ENCODE results near the gene PAFAH2. TPM values are rescaled to one million over a fixed set of nuclear protein-coding genes. Genes with fewer than 3 reads are reported as not detected.
A peak's percentile ranks its signal among the peaks of the same experiment; 100 is the strongest.

PAFAH2 gene
- total and polyA plus RNA-seq, 2 of the 13 experiments (the other 11 are each of a cell fraction or from before 2014, with no cell fraction given), result 6.9 to 9.4 TPM

DNA sequence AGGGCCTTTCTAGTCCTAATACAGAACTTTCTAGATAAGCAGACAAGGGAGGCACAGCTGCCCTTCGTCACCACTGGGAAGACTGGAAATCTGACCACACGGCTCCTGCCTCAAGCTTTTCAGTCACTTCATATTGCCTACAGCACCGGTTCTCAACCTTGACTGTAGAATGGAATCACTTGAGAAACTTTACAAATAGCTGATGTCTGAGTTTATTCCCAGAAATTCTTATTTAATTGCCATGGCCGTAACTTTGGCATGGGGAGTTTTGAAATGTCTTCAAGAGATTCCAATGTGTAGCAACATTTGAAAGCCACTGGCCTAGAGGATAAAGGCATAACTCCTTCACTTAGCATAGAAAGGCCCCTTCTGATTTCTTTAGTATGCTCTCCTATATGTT is 49.2 kb downstream of the PAFAH2 start:
- Histone ChIP-seq H2AFZ (ENCODE audit: low read length) (no peak overlapping the region), H3K4me3 (replicated peaks in 1 of 3; ENCODE audit: insufficient read depth in 1 of 3, low read depth in 2 of 3, low read length in 3 of 3) (no peak overlapping the region), H3K4me1 (ENCODE audit: insufficient read depth, low read length) (no peaks in the 10 kb centered on the region), H4K20me1 (ENCODE audit: insufficient read depth, low read length) (no peaks in the 10 kb centered on the region), H3K79me2 (ENCODE audit: insufficient read depth, low read length) (no peaks in the 10 kb centered on the region), H3K4me2 (ENCODE audit: low read depth, low read length) (no peak overlapping the region), H3K27me3 (ENCODE audit: control insufficient read depth in 1 of 2, insufficient read depth in 2 of 2, low read length in 2 of 2) (no peaks in the 10 kb centered on the region), H3K36me3 (replicated peaks in 1 of 2; ENCODE audit: control insufficient read depth in 1 of 2, insufficient read depth in 2 of 2, low read length in 2 of 2) (no peaks in the 10 kb centered on the region), H3K27ac (ENCODE audit: extremely low read length, insufficient read depth, low read length) (no peak overlapping the region), H3K9ac (ENCODE audit: insufficient read depth, low read depth, low read length) (no peak overlapping the region), H3K9me3 (ENCODE audit: low read length) (no peaks in the 10 kb centered on the region)
- no TSS peak for BruUV-seq (replicated peaks)
- in situ Hi-C loops (cut with HindIII; ENCODE audit: extremely low pct_ligation_motif_present, low pct_unique_long_range_greater_than_20kb), result no loop called here
- no peak for DNase-seq (ENCODE audit: low spot score)
- ATAC-seq, result no peak
- intact Hi-C loops (cut with micrococcal nuclease; ENCODE audit: unreplicated experiment), result no loop called here
- TF ChIP-seq HIVEP1 (CRISPR knock-in tag; IDR thresholded peaks at IDR 0.05) (no peak), ZNF264 (CRISPR knock-in tag; IDR thresholded peaks at IDR 0.05) (no peak), ETV6 (CRISPR knock-in tag; conservative IDR thresholded peaks at IDR 0.05) (no peak), HOXA5 (CRISPR knock-in tag; IDR thresholded peaks at IDR 0.05) (no peak)
- ChIA-PET CTCF (ENCODE audit: low intra/inter-chr PET ratio, low total read pairs) (no interaction called here), POLR2A (no interaction called here)
- 58% methylated on average over 4 of the region's 4 CpGs for WGBS (ENCODE audit: low lambda C conversion rate)
- no peak for FAIRE-seq

DNA sequence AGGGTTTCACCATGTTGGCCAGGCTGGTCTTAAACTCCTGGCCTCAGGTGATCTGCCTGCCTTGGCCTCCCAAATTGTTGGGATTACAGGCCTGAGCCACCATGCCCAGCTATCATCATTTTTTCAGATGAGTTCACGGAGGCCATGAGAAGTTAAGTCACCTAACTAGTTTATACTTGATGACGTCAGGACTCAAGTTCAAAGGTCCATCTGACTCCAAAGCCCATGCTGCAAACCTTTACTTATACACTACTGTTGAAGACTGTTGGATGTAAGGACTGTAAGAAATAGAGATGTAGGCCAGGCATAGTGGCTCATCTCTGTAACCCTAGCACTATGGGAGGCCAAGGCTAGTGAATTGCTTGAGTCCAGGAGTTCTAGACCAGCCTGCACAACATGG is 50.8 kb downstream of the PAFAH2 start:
- Histone ChIP-seq H3K4me2 (ENCODE audit: low read depth, low read length) (no peak overlapping the region), H3K27ac (ENCODE audit: extremely low read length, insufficient read depth, low read length) (no peak overlapping the region), H3K36me3 (replicated peaks in 1 of 2; ENCODE audit: control insufficient read depth in 1 of 2, insufficient read depth in 2 of 2, low read length in 2 of 2) (no peaks in the 10 kb centered on the region), H3K9me3 (ENCODE audit: low read length) (no peaks in the 10 kb centered on the region), H3K4me3 (replicated peaks in 1 of 3; ENCODE audit: insufficient read depth in 1 of 3, low read depth in 2 of 3, low read length in 3 of 3) (no peak overlapping the region), H3K9ac (ENCODE audit: insufficient read depth, low read depth, low read length) (no peak overlapping the region), H3K27me3 (ENCODE audit: control insufficient read depth in 1 of 2, insufficient read depth in 2 of 2, low read length in 2 of 2) (no peaks in the 10 kb centered on the region), H2AFZ (ENCODE audit: low read length) (no peak overlapping the region), H3K79me2 (ENCODE audit: insufficient read depth, low read length) (no peaks in the 10 kb centered on the region), H4K20me1 (ENCODE audit: insufficient read depth, low read length) (no peaks in the 10 kb centered on the region), H3K4me1 (ENCODE audit: insufficient read depth, low read length) (no peaks in the 10 kb centered on the region)
- WGBS (ENCODE audit: low lambda C conversion rate), result 8% methylated on average over 2 of the region's 2 CpGs
- BruUV-seq (replicated peaks), result no TSS peak
- no peak for ATAC-seq
- in situ Hi-C loops (cut with HindIII; ENCODE audit: extremely low pct_ligation_motif_present, low pct_unique_long_range_greater_than_20kb) (no loop called here), intact Hi-C loops (cut with micrococcal nuclease; ENCODE audit: unreplicated experiment) (no loop called here)
- no peak for FAIRE-seq
- ChIA-PET CTCF (ENCODE audit: low intra/inter-chr PET ratio, low total read pairs) (no interaction called here), POLR2A (no interaction called here)
- DNase-seq (ENCODE audit: low spot score), result peak; percentile 12
- TF ChIP-seq, protein P1, sequence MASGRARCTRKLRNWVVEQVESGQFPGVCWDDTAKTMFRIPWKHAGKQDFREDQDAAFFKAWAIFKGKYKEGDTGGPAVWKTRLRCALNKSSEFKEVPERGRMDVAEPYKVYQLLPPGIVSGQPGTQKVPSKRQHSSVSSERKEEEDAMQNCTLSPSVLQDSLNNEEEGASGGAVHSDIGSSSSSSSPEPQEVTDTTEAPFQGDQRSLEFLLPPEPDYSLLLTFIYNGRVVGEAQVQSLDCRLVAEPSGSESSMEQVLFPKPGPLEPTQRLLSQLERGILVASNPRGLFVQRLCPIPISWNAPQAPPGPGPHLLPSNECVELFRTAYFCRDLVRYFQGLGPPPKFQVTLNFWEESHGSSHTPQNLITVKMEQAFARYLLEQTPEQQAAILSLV (CRISPR knock-in tag; IDR thresholded peaks at IDR 0.05; ENCODE audit: borderline replicate concordance), result no peak
- TF ChIP-seq ATF7 (IDR thresholded peaks at IDR 0.05), result peak; percentile 93
- no peak for TF ChIP-seq ATF7 (CRISPR knock-in tag; IDR thresholded peaks at IDR 0.05)
- peak; percentile 62; the same call in 1 of the 2 replicates for TF ChIP-seq ZBTB21 (CRISPR knock-in tag; IDR thresholded peaks at IDR 0.05)
- TF ChIP-seq ZNF75D (CRISPR knock-in tag; IDR thresholded peaks at IDR 0.05; ENCODE audit: borderline replicate concordance), result no peak
- TF ChIP-seq KDM4B (CRISPR knock-in tag; IDR thresholded peaks at IDR 0.05), result no peak
- no peak for TF ChIP-seq SP5 (CRISPR knock-in tag; IDR thresholded peaks at IDR 0.05; ENCODE audit: borderline replicate concordance, low read depth)
- TF ChIP-seq, protein P2, sequence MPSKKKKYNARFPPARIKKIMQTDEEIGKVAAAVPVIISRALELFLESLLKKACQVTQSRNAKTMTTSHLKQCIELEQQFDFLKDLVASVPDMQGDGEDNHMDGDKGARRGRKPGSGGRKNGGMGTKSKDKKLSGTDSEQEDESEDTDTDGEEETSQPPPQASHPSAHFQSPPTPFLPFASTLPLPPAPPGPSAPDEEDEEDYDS (CRISPR knock-in tag; IDR thresholded peaks at IDR 0.05), result no peak
- TF ChIP-seq, protein P3, sequence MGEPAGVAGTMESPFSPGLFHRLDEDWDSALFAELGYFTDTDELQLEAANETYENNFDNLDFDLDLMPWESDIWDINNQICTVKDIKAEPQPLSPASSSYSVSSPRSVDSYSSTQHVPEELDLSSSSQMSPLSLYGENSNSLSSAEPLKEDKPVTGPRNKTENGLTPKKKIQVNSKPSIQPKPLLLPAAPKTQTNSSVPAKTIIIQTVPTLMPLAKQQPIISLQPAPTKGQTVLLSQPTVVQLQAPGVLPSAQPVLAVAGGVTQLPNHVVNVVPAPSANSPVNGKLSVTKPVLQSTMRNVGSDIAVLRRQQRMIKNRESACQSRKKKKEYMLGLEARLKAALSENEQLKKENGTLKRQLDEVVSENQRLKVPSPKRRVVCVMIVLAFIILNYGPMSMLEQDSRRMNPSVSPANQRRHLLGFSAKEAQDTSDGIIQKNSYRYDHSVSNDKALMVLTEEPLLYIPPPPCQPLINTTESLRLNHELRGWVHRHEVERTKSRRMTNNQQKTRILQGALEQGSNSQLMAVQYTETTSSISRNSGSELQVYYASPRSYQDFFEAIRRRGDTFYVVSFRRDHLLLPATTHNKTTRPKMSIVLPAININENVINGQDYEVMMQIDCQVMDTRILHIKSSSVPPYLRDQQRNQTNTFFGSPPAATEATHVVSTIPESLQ (CRISPR knock-in tag; conservative IDR thresholded peaks at IDR 0.05), result no peak
- TF ChIP-seq ZNF746 (CRISPR knock-in tag; IDR thresholded peaks at IDR 0.05), result no peak
- no peak for TF ChIP-seq PTBP1 (IDR thresholded peaks at IDR 0.05; ENCODE audit: low read depth, low read length, poor library complexity, severe bottlenecking)
- TF ChIP-seq PRMT3 (CRISPR knock-in tag; IDR thresholded peaks at IDR 0.05; ENCODE audit: borderline replicate concordance, low read depth), result no peak
- no peak for TF ChIP-seq ZSCAN25 (CRISPR knock-in tag; IDR thresholded peaks at IDR 0.05)
- no peak for TF ChIP-seq ATM (IDR thresholded peaks at IDR 0.05; ENCODE audit: borderline replicate concordance)
- peak; percentile 94 for TF ChIP-seq CREB1 (IDR thresholded peaks at IDR 0.05)
- no peak for TF ChIP-seq CREB1 (CRISPR knock-in tag; IDR thresholded peaks at IDR 0.05)
